T-helper 1 cell treated with Interleukin-12 subunit alpha and Interleukin-12 subunit beta and Interleukin-4 antibody, amounts not matched to agents 30 ng/mL and 1 ng/mL, for 36 hours (primary cell): ENCODE results near the gene VTN. TPM values are rescaled to one million over a fixed set of nuclear protein-coding genes. Genes with fewer than 3 reads are reported as not detected.

Experiments used
- intact Hi-C: fragments of 100-400 bp; cut with micrococcal nuclease; formaldehyde crosslinking; loops from one replicate; pipeline ENCODE4 v1.15.1; 2024
- total RNA-seq: library from RNA; stranded (reverse); gene quantifications from 2 replicates; pipeline ENCODE4 v1.2.3, GENCODE V29; 2022

The VTN gene
- total RNA-seq, 1 donor from 2014 or later = 0.12 TPM

GRCh38 chr17:28371245-28372202 lies 1.4 kb upstream of the VTN start, which contains the start of gene SARM1:
Gene SARM1, plus strand, starts transcription at chr17:28371694. Its CDS starts 339 bp downstream, at chr17:28372033.
- intact Hi-C loops = loop anchor here (1.0 to 10.0 kb wide), 10 partner anchors 13 to 341 kb away; partner anchors contain the start of genes ALDOC, BLTP2, IFT20 and PIGS

DNA sequence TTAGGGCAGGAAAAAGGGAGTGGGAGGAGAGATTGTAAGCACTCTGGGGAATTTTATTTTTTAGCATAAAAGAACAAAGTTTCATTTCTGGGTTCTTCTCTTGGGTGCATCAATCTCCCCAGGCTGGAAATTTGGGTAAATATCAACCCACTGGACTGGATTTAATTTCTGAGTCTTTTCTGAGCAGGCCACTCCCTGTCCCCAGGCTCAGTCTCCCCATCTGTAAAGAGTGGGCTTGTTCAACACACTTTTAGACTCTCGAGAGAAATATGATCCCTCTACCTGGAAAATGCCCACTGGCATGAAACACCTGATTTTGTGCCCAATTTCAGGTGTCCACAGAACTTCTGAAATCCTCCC lies 617 bp upstream of the VTN start:
- intact Hi-C loops = loop anchor here (1.0 to 10.0 kb wide), 10 partner anchors 13 to 342 kb away; partner anchors contain the start of genes ALDOC, BLTP2, IFT20 and PIGS

- intact Hi-C loops = loop anchor here (5.0 to 10.0 kb wide), 5 partner anchors 48 to 343 kb away; partner anchors contain the start of genes ALDOC, BLTP2, PIGS and PROCA1
These were observed 448 bp downstream of the VTN start for GRCh38 chr17:28369684-28370034.

DNA sequence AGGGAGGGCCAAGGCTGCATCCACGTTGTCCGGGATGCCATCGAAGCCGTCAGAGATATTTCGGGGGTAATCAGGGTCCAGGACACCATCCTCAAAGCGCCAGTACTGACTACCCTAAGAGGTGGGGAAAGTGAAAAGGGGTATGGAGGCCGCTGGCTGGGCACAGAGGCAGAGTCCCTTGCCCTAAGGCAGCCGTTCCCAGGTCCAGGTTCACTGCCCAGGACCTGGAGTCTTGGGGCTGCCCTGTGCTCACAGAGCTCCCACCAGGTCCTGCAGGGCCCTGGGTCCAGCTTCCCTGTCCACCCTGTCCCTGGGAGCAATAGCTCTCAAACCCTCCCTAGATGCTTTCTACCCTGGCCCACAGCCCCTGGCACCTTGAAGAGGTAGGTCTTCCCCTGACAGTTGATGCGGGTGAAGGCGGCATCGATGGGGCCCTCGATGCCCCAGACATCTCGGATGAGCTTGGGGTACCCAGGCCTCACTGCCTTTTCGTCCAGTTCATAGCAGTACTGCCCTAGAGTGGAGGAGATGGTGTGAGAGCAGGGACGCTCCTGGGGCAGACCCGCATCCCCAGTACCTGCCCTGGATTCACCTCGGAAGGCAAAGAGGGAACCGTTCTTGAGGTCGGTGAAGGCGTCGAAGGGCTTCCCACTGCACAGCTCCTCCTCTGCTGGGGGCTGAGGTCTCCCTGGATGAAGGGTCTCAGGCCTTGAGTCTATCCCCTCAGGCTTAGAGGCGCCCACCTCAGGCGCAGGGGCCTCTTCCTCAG lies 1.0 kb downstream of the VTN start:
- intact Hi-C loops = no loop called here

- intact Hi-C loops = no loop called here
These were observed 1.7 kb downstream of the VTN start for GRCh38 chr17:28368306-28368831.

DNA sequence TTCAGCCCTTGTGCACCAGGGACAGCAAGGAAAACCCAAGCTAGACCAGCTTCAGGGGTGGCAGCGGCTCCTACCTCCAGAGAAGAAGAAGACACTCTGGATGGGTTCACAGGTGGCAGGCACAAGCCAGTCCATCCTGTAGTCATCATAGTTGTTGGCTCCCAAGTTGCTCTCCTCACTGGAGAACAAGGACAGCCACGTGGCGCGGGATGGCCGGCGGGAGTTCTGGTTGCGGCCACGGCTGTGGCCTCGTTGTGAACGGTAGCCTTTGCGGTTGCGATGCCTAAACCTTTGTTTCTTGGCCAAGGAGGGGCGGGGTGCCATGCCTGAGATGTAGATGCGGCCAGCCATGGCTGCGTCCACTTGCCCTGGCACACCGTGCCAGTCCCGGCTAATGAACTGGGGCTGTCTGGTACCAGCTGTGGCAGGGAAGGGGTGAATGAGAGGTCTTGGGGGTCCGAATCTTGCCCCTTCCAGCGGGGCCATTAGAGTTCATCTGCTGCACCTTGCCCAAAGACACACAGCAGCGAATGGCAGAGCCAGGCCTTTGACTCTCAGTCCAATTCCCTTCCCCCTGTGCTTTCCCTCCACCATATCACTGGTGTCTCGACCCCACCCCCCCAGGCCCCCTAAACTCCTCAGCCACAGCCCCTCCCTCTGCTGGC lies 2.3 kb downstream of the VTN start:
- intact Hi-C loops = no loop called here

DNA sequence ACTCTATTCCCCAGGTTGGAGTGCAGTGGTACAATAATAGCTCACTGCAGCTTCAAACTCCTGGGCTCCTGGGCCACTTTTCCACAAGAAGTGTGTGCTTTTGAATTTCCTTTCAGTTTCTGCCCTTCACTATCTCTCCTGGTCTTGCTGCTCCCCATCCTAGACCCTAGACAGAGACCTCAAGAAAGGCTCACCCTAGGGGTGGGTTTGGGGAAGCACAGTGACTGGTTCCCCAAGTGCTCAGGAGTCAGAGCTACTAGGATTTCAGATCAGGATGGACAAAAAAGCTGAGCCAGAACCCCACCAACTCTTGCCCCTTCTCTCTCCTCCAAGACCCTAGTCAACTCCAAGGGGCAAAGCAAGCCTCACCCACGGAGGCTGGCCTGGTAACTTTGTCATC lies 3.5 kb downstream of the VTN start:
- intact Hi-C loops = no loop called here

GRCh38 chr17:28365487-28365886 lies 4.6 kb downstream of the VTN start:
- intact Hi-C loops = no loop called here

DNA sequence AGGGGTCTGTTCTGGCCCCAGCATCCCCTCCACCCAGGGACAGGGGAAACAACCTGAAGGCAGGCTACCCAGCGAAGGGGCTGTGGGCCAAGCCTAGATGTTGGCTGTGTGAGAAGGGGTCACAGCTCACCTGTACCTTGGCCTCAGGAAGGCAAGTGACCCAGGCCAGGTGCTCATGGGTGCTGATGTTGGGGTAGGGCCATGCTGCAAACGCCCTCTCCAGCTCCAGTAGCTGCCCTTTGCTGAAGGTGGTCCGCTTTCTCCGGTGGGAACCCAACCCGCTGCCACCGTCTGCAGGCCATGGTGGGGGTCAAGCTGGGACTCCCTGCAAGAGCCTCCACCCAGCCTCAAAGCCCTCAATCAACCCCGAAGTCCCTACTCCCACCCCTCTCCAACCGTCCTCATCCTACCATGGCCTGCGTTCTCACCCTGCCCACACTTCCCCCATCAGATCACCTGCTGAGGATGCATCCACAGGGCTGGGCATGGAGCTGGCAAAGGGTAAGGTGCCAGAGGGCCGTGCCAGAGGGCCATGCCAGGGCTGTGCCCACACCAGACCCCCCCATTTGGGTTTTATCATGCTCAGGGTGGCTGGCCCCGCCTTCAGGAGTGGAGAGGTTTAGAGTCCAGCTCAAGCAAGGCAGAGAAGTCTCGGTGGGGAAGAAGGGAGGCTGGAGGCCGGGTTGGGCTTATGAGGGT lies 5.3 kb downstream of the VTN start, which contains the start of gene SEBOX:
Gene SEBOX (minus strand): TSS at position 535 of the 699 bp plus-strand sequence. CDS start 48 bp downstream, at position 487.
- intact Hi-C loops = no loop called here

GRCh38 chr17:28363776-28364650 lies 6.1 kb downstream of the VTN start:
- intact Hi-C loops = no loop called here

DNA sequence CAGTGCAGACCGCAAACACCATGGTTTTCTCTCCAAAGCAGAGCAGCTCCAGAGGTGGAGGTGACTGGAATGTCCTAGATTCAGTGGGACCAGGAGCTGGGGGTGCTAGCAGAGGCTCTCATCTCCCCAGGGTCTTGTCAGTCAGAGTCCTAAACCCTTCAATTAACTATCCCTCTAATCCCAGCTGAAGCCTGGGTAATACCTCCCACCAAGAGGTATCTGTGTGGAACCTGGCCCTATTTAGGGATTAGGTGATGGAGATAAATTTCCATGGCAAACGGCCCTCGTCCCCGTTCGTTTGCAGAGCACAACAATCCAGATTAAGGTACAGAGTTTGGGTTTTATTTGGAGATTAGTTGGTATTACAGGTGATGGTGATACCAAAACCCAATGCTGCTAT lies 6.9 kb downstream of the VTN start:
- intact Hi-C loops = no loop called here

DNA sequence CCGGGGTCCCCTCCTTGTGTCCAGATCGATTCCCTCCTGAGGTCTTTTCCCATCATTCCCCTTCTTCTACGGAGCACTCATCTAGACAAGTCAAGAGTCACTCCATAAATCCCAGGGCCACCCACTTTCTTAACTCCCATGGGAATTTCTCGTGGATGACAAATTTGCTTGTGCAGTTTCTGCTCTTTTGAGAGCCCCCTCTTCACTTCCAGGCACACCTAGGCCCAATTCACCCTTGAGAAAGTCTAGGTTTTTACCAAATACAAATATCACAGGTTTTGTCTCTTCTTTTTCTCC lies 12.3 kb downstream of the VTN start:
- intact Hi-C loops = loop anchor here (1.0 to 5.0 kb wide), 10 partner anchors 13 to 595 kb away; partner anchors contain the start of genes IFT20, SARM1, SPAG5 and TMEM97

DNA sequence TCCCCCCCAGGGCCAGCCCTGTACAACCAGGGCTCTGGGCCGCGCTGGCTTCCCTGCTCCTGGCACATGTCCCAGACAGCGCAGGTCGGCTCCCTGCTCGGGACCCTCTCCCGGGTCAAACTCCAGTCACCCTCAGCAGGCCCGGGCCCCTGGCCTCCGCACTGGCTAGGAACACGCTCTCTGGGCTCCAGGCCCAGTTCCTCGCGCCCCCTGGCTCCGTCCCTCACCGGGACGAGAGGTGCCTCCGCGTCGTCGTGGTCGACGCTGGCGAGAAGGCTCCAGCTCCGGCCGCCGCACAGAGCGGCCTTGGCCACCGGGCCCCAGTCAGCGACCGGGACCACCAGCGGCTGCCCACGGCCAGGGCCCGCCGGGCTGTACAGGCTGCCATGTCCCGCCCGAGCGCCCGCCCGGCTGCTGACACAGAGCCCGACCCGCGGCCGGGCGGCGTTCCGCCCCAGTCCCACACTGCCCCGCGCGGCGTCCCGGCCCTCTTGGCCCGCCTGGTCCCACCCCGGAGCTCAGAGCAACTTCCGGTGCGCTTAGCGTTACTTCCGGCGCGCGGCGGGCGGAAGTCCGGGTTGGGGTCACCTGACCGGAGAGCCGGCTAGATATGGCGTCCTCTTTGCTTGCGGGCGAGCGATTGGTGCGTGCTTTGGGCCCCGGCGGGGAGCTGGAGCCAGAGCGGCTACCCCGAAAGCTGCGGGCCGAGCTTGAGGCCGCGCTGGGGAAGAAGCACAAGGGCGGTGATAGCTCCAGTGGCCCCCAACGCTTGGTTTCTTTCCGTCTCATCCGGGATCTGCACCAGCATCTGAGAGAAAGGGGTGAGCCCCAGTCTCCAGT lies 12.8 kb downstream of the VTN start, which contains the start of gene POLDIP2:
Gene POLDIP2 (minus strand): TSS at position 467 of the 840 bp plus-strand sequence. CDS start 79 bp downstream, at position 388.
- intact Hi-C loops = loop anchor here (1.0 to 5.0 kb wide), 10 partner anchors 14 to 596 kb away; partner anchors contain the start of genes IFT20, SARM1, SPAG5 and TMEM97

- intact Hi-C loops = no loop called here
These were observed 19.8 kb downstream of the VTN start for GRCh38 chr17:28350271-28350670.

DNA sequence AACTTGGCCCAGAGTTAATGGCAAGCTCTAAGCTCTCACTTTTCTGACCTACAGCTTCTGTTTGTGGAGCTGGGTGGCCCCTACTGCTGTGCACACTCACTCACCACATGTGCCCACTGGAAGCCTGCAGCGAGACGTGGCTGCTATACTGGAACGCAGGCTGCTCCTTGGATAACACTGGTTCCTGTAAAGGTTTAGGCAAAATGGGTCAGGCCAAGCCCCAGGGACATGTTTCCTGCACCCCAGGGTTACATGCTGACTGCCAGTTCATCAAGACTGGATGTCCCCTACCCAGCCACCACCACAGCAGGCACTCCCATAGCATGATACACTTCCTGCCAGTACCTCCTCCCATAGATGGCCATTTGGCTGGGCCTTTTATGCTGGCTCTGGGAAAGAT lies 21.1 kb downstream of the VTN start:
- intact Hi-C loops = no loop called here

- intact Hi-C loops = no loop called here
These were observed 22.7 kb downstream of the VTN start for GRCh38 chr17:28347261-28347891.

GRCh38 chr17:28346746-28347246 lies 23.3 kb downstream of the VTN start:
- intact Hi-C loops = no loop called here

DNA sequence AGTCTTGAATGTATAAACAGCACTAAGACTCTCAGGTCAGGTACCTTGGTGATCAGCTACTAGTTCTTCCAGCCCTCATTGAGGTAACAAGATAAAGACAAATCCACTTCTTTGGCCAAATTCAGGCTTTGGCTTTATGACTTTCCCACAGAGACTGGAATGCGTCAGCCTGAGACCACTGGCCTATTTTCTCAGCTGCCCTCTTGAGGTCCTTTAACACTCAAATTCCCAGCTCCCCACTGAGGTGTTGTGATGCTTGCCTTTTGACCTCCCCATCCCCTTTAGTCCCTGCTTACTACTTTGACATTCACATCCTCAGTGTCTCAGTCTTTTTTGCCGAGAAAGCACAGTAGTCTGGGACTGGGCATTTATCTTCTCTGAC lies 23.9 kb downstream of the VTN start:
- intact Hi-C loops = no loop called here
